ENCODE measurements around the gene LBX2.
A peak's percentile ranks its signal among the peaks of the same experiment; 100 is the strongest.
"Not testable (repeated sequence)": the region's sequence is repeated elsewhere in the genome, so short reads cannot be mapped to it uniquely, and the experiment has no call there.

Gene LBX2

GRCh38 chr2:74481961-74482800, 17.2 kb downstream of the LBX2 start:
- DNase-seq = no peak

GRCh38 chr2:74481431-74481830, 18.0 kb downstream of the LBX2 start:
- no peak for DNase-seq

DNA sequence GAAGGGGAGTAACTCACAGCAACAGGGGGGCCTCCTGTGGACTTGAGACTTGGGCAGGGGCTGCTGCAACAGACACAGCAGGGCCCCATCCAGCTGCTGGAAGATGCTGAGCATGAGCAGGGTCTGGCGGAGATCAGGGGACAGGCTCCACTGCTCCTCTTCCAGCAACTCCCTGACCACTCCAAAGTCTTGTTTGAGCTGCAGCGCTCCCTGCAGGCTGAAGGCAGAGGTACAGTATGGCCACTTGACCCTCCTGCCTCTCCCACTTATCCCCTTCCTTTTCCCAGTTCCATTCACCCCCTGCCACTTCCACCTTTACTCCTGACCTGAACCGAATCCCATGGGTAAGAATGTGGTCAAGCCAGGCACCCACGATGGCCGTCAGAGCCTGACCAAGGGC, 24.5 kb downstream of the LBX2 start:
- DNase-seq = no peak

GRCh38 chr2:74474481-74474880, 24.9 kb downstream of the LBX2 start:
- DNase-seq = no peak

DNA sequence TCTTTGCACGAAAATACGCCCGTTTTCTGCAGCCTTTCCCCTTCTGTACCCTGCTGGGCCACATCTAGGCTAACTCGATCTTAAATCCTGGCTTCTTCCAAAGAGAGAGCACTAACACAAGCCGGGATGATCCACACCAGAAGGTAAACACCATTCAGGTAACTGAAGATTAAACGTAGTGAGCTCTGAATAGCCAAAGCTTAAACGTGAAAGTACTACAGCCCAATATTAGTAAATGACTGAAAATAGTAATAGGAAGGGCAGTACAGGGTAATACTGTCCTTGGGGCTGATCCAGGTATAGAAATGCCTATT, 26.5 kb downstream of the LBX2 start:
- no peak for DNase-seq

DNA sequence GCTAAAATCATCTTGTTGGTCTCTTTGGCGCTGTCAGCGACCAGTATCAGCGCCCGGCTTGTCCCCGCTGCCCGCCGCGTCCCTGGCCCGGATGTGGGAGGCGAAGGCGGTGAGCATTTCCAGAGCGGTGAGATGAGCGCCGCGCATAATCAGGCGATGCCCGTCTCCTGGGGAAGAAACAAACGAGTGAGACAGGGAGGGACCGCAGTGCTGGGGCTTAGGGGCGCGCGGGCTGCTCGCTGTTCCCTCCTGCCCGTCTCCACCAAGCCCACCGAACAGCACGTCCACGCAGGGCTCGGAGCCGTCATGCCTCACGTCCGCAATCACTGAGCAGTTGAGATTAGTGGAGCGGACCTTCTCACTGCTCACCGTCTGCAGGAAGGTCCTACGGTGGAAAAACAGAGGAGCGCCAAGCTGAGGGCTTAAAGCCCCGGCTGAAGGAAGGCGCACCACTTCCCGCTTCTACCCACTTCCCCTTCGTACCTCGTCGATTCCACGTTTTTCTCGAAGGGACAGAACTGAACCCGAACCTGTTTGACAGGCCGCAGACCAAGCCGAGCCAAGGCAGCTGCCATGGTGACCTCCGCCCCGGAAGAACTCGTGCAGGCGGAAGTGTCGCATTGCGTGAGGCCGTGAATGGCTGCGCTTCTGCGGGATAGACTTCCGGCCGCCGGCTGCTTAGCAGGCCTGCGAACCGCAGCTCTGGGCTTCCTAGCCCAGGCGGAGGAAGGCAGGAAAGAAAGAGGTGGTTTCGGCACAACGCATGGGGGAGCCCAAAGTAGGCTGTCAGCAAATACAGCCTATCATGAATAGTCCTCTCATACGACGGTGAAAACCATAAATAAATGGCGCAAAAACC, 27.1 kb downstream of the LBX2 start, which contains the start of gene MRPL53:
MRPL53 (minus strand) TSS at position 595 of the 859 bp plus-strand sequence; CDS start at position 575, 20 bp downstream.
- peak; percentile 77 for DNase-seq

- DNase-seq = no peak
Measured at GRCh38 chr2:74471332-74472065, 27.9 kb downstream of the LBX2 start.

DNA sequence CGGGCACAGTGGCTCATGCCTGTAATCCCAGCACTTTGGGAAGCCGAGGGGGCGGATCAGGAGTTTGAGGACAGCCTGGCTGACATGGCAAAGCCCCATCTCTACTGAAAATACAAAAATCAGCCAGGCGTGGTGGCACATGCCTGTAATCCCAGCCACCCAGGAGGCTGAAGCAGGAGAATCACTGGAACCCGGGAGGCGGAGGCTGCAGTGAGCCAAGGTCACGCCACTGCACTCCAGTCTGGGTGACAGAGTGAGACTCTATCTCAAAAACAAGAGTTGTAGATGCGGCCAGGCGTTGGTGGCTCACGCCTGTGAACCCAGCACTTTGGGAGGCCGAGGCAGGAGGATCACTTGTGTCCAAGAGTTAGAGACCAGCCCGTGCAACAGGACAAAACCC, 28.7 kb downstream of the LBX2 start:
- not testable (repeated sequence) for DNase-seq

- DNase-seq = no peak
Measured at GRCh38 chr2:74464406-74464805, 35.0 kb downstream of the LBX2 start.

- no peak for DNase-seq
Measured at GRCh38 chr2:74462786-74463105, 36.7 kb downstream of the LBX2 start.

DNA sequence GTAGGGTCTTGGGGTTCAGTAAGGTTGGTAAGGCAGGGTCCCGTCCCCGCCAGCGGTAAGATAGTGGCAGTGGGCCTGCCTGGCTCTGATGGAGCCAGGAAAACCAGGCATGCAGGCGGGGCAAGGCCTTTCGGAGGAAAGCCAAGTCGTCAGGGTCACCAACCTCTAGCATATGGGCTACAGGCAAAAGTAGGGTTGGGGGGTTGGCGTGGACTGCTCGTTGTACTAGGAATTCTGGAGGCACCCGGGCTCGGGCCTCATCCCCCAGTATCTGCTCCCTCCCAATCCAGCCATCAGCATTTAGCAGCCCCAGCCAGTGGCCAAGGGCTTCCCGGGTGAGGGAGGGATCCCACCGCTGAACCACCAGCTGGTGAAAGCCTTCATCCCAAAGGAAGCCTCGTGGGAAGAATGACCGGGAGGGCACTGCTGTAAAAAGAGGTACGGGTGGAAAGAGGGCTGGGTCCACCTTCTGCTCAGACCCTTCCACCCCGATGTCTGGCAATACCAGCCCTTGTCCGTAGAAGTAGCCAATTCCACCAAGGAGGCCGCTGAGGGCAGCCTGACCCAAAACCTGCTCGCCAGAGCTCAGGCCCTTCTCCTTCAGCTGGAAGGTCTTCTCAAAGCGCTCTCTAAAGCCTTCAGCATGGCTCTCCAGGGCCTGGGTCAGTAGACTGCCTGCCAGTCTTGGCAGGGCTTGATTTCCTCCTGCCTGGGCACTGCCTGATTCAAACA, 37.2 kb downstream of the LBX2 start:
- DNase-seq = no peak

DNA sequence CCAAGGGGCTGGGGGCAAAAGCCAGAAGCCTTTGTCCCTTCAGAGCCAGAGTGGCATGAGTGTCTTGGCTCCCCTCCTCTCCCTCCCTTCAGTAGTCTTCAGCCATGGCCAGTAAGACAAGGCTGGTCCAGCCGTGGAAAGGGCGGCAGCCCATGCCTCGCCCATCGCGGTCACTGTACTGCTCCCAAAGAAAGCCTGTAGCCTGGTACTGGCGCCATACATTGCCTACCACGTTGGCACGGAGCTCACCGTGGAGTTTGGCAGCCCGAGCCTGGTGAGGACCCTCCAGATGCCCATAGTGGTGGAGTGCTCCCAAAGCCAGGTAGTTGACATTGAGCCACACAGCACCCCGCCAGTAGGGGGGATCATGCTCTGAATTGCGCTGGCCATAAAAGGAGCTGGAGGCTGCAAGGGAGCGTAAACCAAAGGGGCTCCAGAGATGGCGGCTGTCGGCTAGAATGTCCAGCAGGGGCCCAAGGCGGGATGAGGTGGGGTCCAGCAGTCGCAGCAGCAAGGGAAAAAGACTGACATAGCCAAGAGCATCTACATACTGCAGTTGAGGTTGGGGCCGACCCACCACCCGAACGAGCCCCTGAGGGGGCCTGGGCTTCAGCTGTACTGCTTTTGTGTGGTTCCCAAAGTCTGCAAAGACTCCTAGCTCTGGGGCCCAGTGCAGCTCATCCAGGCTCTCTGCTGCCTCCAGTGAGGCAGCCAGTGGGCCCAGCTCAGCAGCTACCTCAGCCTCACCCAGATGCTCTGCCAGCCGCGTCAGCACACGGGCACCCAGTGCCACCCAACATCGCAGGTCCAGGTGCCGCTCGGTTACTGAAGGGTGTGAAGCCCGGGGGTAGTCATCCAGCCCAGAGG, 38.0 kb downstream of the LBX2 start:
- DNase-seq = no peak

GRCh38 chr2:74460187-74460586, 39.2 kb downstream of the LBX2 start:
- not testable (repeated sequence) for DNase-seq

GRCh38 chr2:74459503-74460118, 39.8 kb downstream of the LBX2 start:
- not testable (repeated sequence) for DNase-seq

GRCh38 chr2:74458938-74459363, 40.5 kb downstream of the LBX2 start:
- no peak for DNase-seq

DNA sequence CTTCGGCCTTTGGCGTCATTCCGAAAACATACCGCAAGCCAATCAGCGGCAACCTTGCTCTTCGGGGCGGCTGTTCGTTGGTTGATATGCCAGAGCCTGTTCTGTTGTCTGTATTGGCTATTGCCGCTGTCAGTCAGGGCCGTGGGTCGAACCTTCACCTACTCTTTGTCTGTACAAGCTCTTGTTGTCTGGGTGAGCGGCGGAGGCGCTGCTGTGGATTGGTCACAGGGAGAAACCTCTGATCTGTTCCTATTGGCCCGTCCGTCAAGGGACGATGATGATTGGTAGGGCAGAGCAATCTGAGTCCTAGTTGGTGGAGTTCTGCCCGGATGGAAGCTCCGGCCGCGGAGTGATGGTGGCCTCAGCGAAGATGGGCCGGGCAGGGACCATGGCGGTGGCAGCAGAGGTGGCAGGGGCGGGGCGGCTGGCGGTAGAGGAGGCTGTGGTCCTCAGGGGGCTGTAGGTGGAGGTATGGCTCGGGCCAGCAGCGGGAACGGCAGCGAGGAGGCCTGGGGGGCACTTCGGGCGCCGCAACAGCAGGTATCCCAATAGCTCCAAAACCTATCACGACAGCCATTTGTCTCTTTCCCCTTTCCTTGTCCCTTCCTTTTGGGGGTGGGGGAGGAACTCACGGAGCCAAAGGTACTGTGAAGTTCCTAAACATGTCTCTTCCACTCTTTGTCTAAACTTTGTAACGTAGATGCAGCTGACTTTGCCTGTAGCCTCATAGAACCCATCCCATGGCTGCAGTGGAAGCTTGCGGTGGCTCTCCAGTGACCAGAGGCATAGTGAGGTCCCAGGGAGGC, 41.1 kb downstream of the LBX2 start, which contains the start of gene WBP1:
WBP1 (plus strand) TSS at position 307 of the 806 bp plus-strand sequence; CDS start at position 472, 165 bp downstream.
- peak; percentile 99 for DNase-seq

GRCh38 chr2:74457549-74458131, 41.8 kb downstream of the LBX2 start:
- no peak for DNase-seq

GRCh38 chr2:74457129-74457548, 42.3 kb downstream of the LBX2 start:
- DNase-seq = no peak

GRCh38 chr2:74454654-74455511, 44.5 kb downstream of the LBX2 start, which contains the start of gene INO80B:
INO80B (plus strand) TSS chr2:74455087; CDS start chr2:74455117, 30 bp downstream.
- peak; percentile 96 for DNase-seq
